ENCODE results near the gene NECAB3. TPM values are rescaled to one million over a fixed set of nuclear protein-coding genes. Genes with fewer than 3 reads are reported as not detected.

NECAB3 gene
- total and polyA plus RNA-seq, 2 donors (not counting 1 experiment from before 2014, with no cell fraction given): 8.5 to 11.8 TPM

- Mint-ChIP-seq H3K4me3 (no peak overlapping the region), H3K27ac (no peak overlapping the region), H3K4me1 (peaks cover 2% of the 10 kb centered on the region), H3K9me3 (ENCODE audit: insufficient read depth) (no peaks in the 10 kb centered on the region), H3K27me3 (no peaks in the 10 kb centered on the region)
- intact Hi-C loops (cut with micrococcal nuclease): no loop called here
- Histone ChIP-seq H3K36me3 (replicated peaks in 1 of 2; ENCODE audit: control extremely low read depth in 1 of 2, control insufficient read depth in 1 of 2, extremely low read depth in 1 of 2, insufficient read depth in 2 of 2, low read length in 1 of 2) (peaks cover 0 to 35% of the 10 kb centered on the region in 2 experiments), H3K4me3 (ENCODE audit: control extremely low read depth in 1 of 5, extremely low read depth in 1 of 5, insufficient read depth in 1 of 5, low read depth in 2 of 5, low read length in 4 of 5) (no peak overlapping the region), H3K27me3 (replicated peaks in 1 of 4; ENCODE audit: control extremely low read depth in 1 of 4, control insufficient read depth in 3 of 4, insufficient read depth in 4 of 4, low read length in 3 of 4) (no peaks in the 10 kb centered on the region), H2AFZ (ENCODE audit: insufficient read depth, low read depth, low read length, poor library complexity, severe bottlenecking) (no peak overlapping the region), H3K9me3 (ENCODE audit: control extremely low read depth in 1 of 3, control insufficient read depth in 2 of 3, insufficient read depth in 1 of 3, low read length in 2 of 3) (no peaks in the 10 kb centered on the region), H3K9ac (ENCODE audit: low read length) (no peak overlapping the region), H4K20me1 (ENCODE audit: control insufficient read depth, insufficient read depth, low read length, poor library complexity, severe bottlenecking) (no peaks in the 10 kb centered on the region), H3K4me1 (ENCODE audit: control insufficient read depth in 2 of 2, insufficient read depth in 2 of 2, low read length in 2 of 2) (peaks cover 0 to 4% of the 10 kb centered on the region in 2 donors), H3K4me2 (replicated peaks; ENCODE audit: low read depth, low read length, poor library complexity, severe bottlenecking) (no peak overlapping the region), H3K79me2 (ENCODE audit: control insufficient read depth, insufficient read depth, low read length) (no peaks in the 10 kb centered on the region), H3K27ac (ENCODE audit: low read length in 2 of 2) (no peak overlapping the region)
- ChIA-PET POLR2A (no interaction called here), CTCF (interaction anchor here (0.6 to 0.7 kb wide), 2 partner anchors 8 to 13 kb away, joined by 3 read pairs; no protein-coding TSS in a partner anchor)
- ATAC-seq (ENCODE audit: low read depth) (no peak), DNase-seq (no peak)
- 95% methylated on average over 8 of the region's 10 CpGs for WGBS (ENCODE audit: insufficient coverage)
- TF ChIP-seq CTCF (IDR thresholded peaks at IDR 0.05) (no peak), EZH2 (IDR thresholded peaks at IDR 0.05; ENCODE audit: borderline replicate concordance, insufficient read depth, low read depth, low read length, poor library complexity, severe bottlenecking) (no peak)
These were observed 39.7 kb upstream of the NECAB3 start for GRCh38 chr20:33713865-33714367.

GRCh38 chr20:33711446-33711738 lies 37.2 kb upstream of the NECAB3 start:
- no peak overlapping the region for H3K27ac Mint-ChIP-seq
- intact Hi-C loops (cut with micrococcal nuclease): no loop called here
- peaks cover 0 to 4% of the 10 kb centered on the region in 2 donors for H3K4me1 ChIP-seq (ENCODE audit: control insufficient read depth in 2 of 2, insufficient read depth in 2 of 2, low read length in 2 of 2)

More at GRCh38 chr20:33711446-33711738, 37.2 kb upstream of the NECAB3 start:
- Histone ChIP-seq H4K20me1 (ENCODE audit: control insufficient read depth, insufficient read depth, low read length, poor library complexity, severe bottlenecking) (no peaks in the 10 kb centered on the region), H3K9me3 (ENCODE audit: control extremely low read depth in 1 of 3, control insufficient read depth in 2 of 3, insufficient read depth in 1 of 3, low read length in 2 of 3) (no peaks in the 10 kb centered on the region), H3K27ac (ENCODE audit: low read length in 2 of 2) (no peak overlapping the region), H3K4me2 (replicated peaks; ENCODE audit: low read depth, low read length, poor library complexity, severe bottlenecking) (no peak overlapping the region), H3K36me3 (replicated peaks in 1 of 2; ENCODE audit: control extremely low read depth in 1 of 2, control insufficient read depth in 1 of 2, extremely low read depth in 1 of 2, insufficient read depth in 2 of 2, low read length in 1 of 2) (peaks cover 0 to 48% of the 10 kb centered on the region in 2 experiments), H3K79me2 (ENCODE audit: control insufficient read depth, insufficient read depth, low read length) (no peaks in the 10 kb centered on the region), H3K4me3 (ENCODE audit: control extremely low read depth in 1 of 5, extremely low read depth in 1 of 5, insufficient read depth in 1 of 5, low read depth in 2 of 5, low read length in 4 of 5) (no peak overlapping the region), H3K9ac (ENCODE audit: low read length) (no peak overlapping the region), H2AFZ (ENCODE audit: insufficient read depth, low read depth, low read length, poor library complexity, severe bottlenecking) (no peak overlapping the region), H3K27me3 (replicated peaks in 1 of 4; ENCODE audit: control extremely low read depth in 1 of 4, control insufficient read depth in 3 of 4, insufficient read depth in 4 of 4, low read length in 3 of 4) (no peaks in the 10 kb centered on the region)
- no peaks in the 10 kb centered on the region for H3K27me3 Mint-ChIP-seq
- H3K9me3 Mint-ChIP-seq (ENCODE audit: insufficient read depth): no peaks in the 10 kb centered on the region
- ChIA-PET CTCF (no interaction called here), POLR2A (no interaction called here)
- TF ChIP-seq CTCF (IDR thresholded peaks at IDR 0.05) (no peak), EZH2 (IDR thresholded peaks at IDR 0.05; ENCODE audit: borderline replicate concordance, insufficient read depth, low read depth, low read length, poor library complexity, severe bottlenecking) (no peak)
- peaks cover 2% of the 10 kb centered on the region for H3K4me1 Mint-ChIP-seq
- DNase-seq: no peak
- no peak overlapping the region for H3K4me3 Mint-ChIP-seq
- ATAC-seq (ENCODE audit: low read depth): no peak
- no CpG with 5 or more reads among the region's 1 CpG for WGBS (ENCODE audit: insufficient coverage)

Data from B cell (primary cell).